Activated CD4-positive, alpha-beta T cell treated with anti-CD3 and anti-CD28 coated beads, Interleukin-2, amount 10 ng/mL, durations not matched to agents 24 days and 14 days (primary cell): ENCODE data around the gene PHF12. TPM values are rescaled to one million over a fixed set of nuclear protein-coding genes. Genes with fewer than 3 reads are reported as not detected.
"Not testable (repeated sequence)": the region's sequence is repeated elsewhere in the genome, so short reads cannot be mapped to it uniquely, and the experiment has no call there.

Experiments used
- DNase-seq: peaks from one replicate; pipeline ENCODE4 v3.0.0; 2022
- H3K27ac Mint-ChIP-seq: one replicate; pipeline ENCODE4 v1.8.0; 2022; ENCODE audit warnings: mild to moderate bottlenecking, mixed read lengths
- H3K27me3 Mint-ChIP-seq: one replicate; pipeline ENCODE4 v1.8.0; 2022; ENCODE audit warnings: mixed read lengths
- H3K36me3 Mint-ChIP-seq: one replicate; pipeline ENCODE4 v1.8.0; 2022; ENCODE audit warnings: low read depth, mild to moderate bottlenecking, mixed read lengths
- H3K4me1 Mint-ChIP-seq: one replicate; pipeline ENCODE4 v1.8.0; 2021; ENCODE audit warnings: mixed read lengths
- H3K4me3 Mint-ChIP-seq: one replicate; pipeline ENCODE4 v1.8.0; 2022; ENCODE audit warnings: mild to moderate bottlenecking, moderate library complexity, mixed read lengths
- H3K9me3 Mint-ChIP-seq: one replicate; pipeline ENCODE4 v1.8.0; 2021; ENCODE audit warnings: mixed read lengths
- intact Hi-C: fragments of 100-400 bp; cut with micrococcal nuclease; formaldehyde crosslinking; loops from one replicate; pipeline ENCODE4 v1.15.1; 2023
- total RNA-seq: library from RNA; stranded (reverse); gene quantifications from 2 replicates; pipeline ENCODE4 v1.2.3, GENCODE V29; 2022

The PHF12 gene
- total RNA-seq, 1 donor from 2014 or later: 61.1 TPM

- Mint-ChIP-seq H3K9me3 (no peaks in the 10 kb centered on the region), H3K27ac (peak overlapping the region; percentile 56), H3K4me3 (no peak overlapping the region), H3K36me3 (peaks cover 56% of the 10 kb centered on the region), H3K4me1 (peaks cover 75% of the 10 kb centered on the region), H3K27me3 (no peaks in the 10 kb centered on the region)
- intact Hi-C loops: no loop called here
- no peak for DNase-seq
Measured at GRCh38 chr17:28944343-28944742, 7.0 kb downstream of the PHF12 start.

GRCh38 chr17:28942925-28943324 is 8.4 kb downstream of the PHF12 start:
- Mint-ChIP-seq H3K9me3 (no peaks in the 10 kb centered on the region), H3K36me3 (peaks cover 50% of the 10 kb centered on the region), H3K27ac (no peak overlapping the region), H3K27me3 (no peaks in the 10 kb centered on the region), H3K4me1 (peaks cover 69% of the 10 kb centered on the region), H3K4me3 (no peak overlapping the region)
- intact Hi-C loops: no loop called here
- no peak for DNase-seq

GRCh38 chr17:28941251-28941650 is 10.1 kb downstream of the PHF12 start:
- no peak overlapping the region for H3K27ac Mint-ChIP-seq
- H3K27me3 Mint-ChIP-seq: no peaks in the 10 kb centered on the region
- no peak overlapping the region for H3K4me3 Mint-ChIP-seq
- no peaks in the 10 kb centered on the region for H3K9me3 Mint-ChIP-seq
- H3K36me3 Mint-ChIP-seq: peaks cover 42% of the 10 kb centered on the region
- H3K4me1 Mint-ChIP-seq: peaks cover 67% of the 10 kb centered on the region
- DNase-seq: no peak
- intact Hi-C loops: no loop called here

- peak overlapping the region; percentile 41 for H3K4me3 Mint-ChIP-seq
- peaks cover 42% of the 10 kb centered on the region for H3K36me3 Mint-ChIP-seq
- H3K27ac Mint-ChIP-seq: peak overlapping the region; percentile 58
- H3K4me1 Mint-ChIP-seq: peaks cover 67% of the 10 kb centered on the region
- no peak for DNase-seq
- intact Hi-C loops: no loop called here
- no peaks in the 10 kb centered on the region for H3K9me3 Mint-ChIP-seq
- H3K27me3 Mint-ChIP-seq: no peaks in the 10 kb centered on the region
Measured at GRCh38 chr17:28940675-28941074, 10.6 kb downstream of the PHF12 start.

- Mint-ChIP-seq H3K27me3 (no peaks in the 10 kb centered on the region), H3K4me1 (peaks cover 62% of the 10 kb centered on the region), H3K36me3 (peaks cover 44% of the 10 kb centered on the region), H3K27ac (peak overlapping the region; percentile 58), H3K9me3 (no peaks in the 10 kb centered on the region), H3K4me3 (peak overlapping the region; percentile 41)
- intact Hi-C loops: no loop called here
- DNase-seq: no peak
Measured at GRCh38 chr17:28940142-28940541, 11.2 kb downstream of the PHF12 start.

GRCh38 chr17:28938552-28938951 is 12.8 kb downstream of the PHF12 start:
- H3K4me1 Mint-ChIP-seq: peaks cover 61% of the 10 kb centered on the region
- H3K27ac Mint-ChIP-seq: no peak overlapping the region
- no peak for DNase-seq
- H3K27me3 Mint-ChIP-seq: no peaks in the 10 kb centered on the region
- peaks cover 43% of the 10 kb centered on the region for H3K36me3 Mint-ChIP-seq
- H3K9me3 Mint-ChIP-seq: no peaks in the 10 kb centered on the region
- no peak overlapping the region for H3K4me3 Mint-ChIP-seq
- intact Hi-C loops: no loop called here

- intact Hi-C loops: no loop called here
- Mint-ChIP-seq H3K4me3 (no peak overlapping the region), H3K36me3 (peaks cover 46% of the 10 kb centered on the region), H3K27ac (no peak overlapping the region), H3K4me1 (peaks cover 56% of the 10 kb centered on the region), H3K9me3 (no peaks in the 10 kb centered on the region), H3K27me3 (no peaks in the 10 kb centered on the region)
- DNase-seq: no peak
Measured at GRCh38 chr17:28937044-28937729, 14.1 kb downstream of the PHF12 start.

GRCh38 chr17:28935744-28936460 is 15.4 kb downstream of the PHF12 start:
- no peaks in the 10 kb centered on the region for H3K9me3 Mint-ChIP-seq
- peaks cover 47% of the 10 kb centered on the region for H3K4me1 Mint-ChIP-seq
- intact Hi-C loops: no loop called here
- no peak overlapping the region for H3K27ac Mint-ChIP-seq
- peaks cover 49% of the 10 kb centered on the region for H3K36me3 Mint-ChIP-seq
- H3K4me3 Mint-ChIP-seq: peak overlapping the region; percentile 39
- H3K27me3 Mint-ChIP-seq: no peaks in the 10 kb centered on the region
- DNase-seq: no peak

- H3K9me3 Mint-ChIP-seq, intact Hi-C loops, DNase-seq, H3K4me3 Mint-ChIP-seq, H3K27me3 Mint-ChIP-seq, H3K27ac Mint-ChIP-seq: not testable (repeated sequence)
- Mint-ChIP-seq H3K4me1 (peaks cover 42% of the 10 kb centered on the region), H3K36me3 (peaks cover 50% of the 10 kb centered on the region)
Measured at GRCh38 chr17:28934508-28934907, 16.8 kb downstream of the PHF12 start.

- Mint-ChIP-seq H3K9me3 (peaks cover 13% of the 10 kb centered on the region), H3K4me1 (peaks cover 50% of the 10 kb centered on the region), H3K36me3 (peaks cover 70% of the 10 kb centered on the region), H3K27ac (peak overlapping the region; percentile 77), H3K27me3 (no peaks in the 10 kb centered on the region), H3K4me3 (no peak overlapping the region)
- intact Hi-C loops: no loop called here
- no peak for DNase-seq
Measured at GRCh38 chr17:28929787-28930186, 21.5 kb downstream of the PHF12 start.

GRCh38 chr17:28928061-28928460 is 23.3 kb downstream of the PHF12 start:
- H3K27me3 Mint-ChIP-seq: no peaks in the 10 kb centered on the region
- H3K27ac Mint-ChIP-seq: peak overlapping the region; percentile 93
- DNase-seq: peak; percentile 70
- peaks cover 74% of the 10 kb centered on the region for H3K36me3 Mint-ChIP-seq
- peak overlapping the region; percentile 32 for H3K4me3 Mint-ChIP-seq
- peaks cover 50% of the 10 kb centered on the region for H3K4me1 Mint-ChIP-seq
- peaks cover 13% of the 10 kb centered on the region for H3K9me3 Mint-ChIP-seq
- intact Hi-C loops: no loop called here

GRCh38 chr17:28926786-28927185 is 24.5 kb downstream of the PHF12 start:
- peak overlapping the region; percentile 93 for H3K27ac Mint-ChIP-seq
- peaks cover 72% of the 10 kb centered on the region for H3K36me3 Mint-ChIP-seq
- H3K27me3 Mint-ChIP-seq: no peaks in the 10 kb centered on the region
- H3K9me3 Mint-ChIP-seq: peaks cover 13% of the 10 kb centered on the region
- intact Hi-C loops: loop anchor here (1.0 to 2.0 kb wide), 3 partner anchors 23 to 198 kb away; partner anchors contain the start of genes DHRS13 and NEK8
- H3K4me1 Mint-ChIP-seq: peaks cover 52% of the 10 kb centered on the region
- peak overlapping the region; percentile 54 for H3K4me3 Mint-ChIP-seq
- no peak for DNase-seq

GRCh38 chr17:28926366-28926765 is 25.0 kb downstream of the PHF12 start:
- H3K27ac Mint-ChIP-seq: peak overlapping the region; percentile 93
- peaks cover 13% of the 10 kb centered on the region for H3K9me3 Mint-ChIP-seq
- peak overlapping the region; percentile 54 for H3K4me3 Mint-ChIP-seq
- DNase-seq: peak; percentile 63
- peaks cover 52% of the 10 kb centered on the region for H3K4me1 Mint-ChIP-seq
- intact Hi-C loops: loop anchor here (1.0 to 2.0 kb wide), 3 partner anchors 23 to 198 kb away; partner anchors contain the start of genes DHRS13 and NEK8
- H3K36me3 Mint-ChIP-seq: peaks cover 73% of the 10 kb centered on the region
- H3K27me3 Mint-ChIP-seq: no peaks in the 10 kb centered on the region

- Mint-ChIP-seq H3K36me3 (peaks cover 74% of the 10 kb centered on the region), H3K4me3 (peak overlapping the region; percentile 54), H3K27me3 (no peaks in the 10 kb centered on the region), H3K27ac (peak overlapping the region; percentile 93), H3K4me1 (peaks cover 52% of the 10 kb centered on the region), H3K9me3 (peaks cover 13% of the 10 kb centered on the region)
- DNase-seq: peak; percentile 89
- intact Hi-C loops: loop anchor here (1.0 to 2.0 kb wide), 3 partner anchors 23 to 198 kb away; partner anchors contain the start of genes DHRS13 and NEK8
Measured at GRCh38 chr17:28925912-28926365, 25.4 kb downstream of the PHF12 start.
